Right lobe of liver (tissue), 4 donors: ENCODE measurements around the gene RASAL2.

Source experiments
- CTCF ChIP-seq, 4 donors: fragments of 200-600 bp in 3 of 4; fragments of 450-650 bp in 1 of 4; IDR thresholded peaks; one replicate each; pipeline versions ENCODE4 v1.5.1 to v1.8.0; 2016 to 2022; ENCODE audit warnings: antibody characterized with exemption in 4 of 4, mild to moderate bottlenecking in 2 of 4
- POLR2A ChIP-seq: fragments of 450-650 bp; IDR thresholded peaks from one replicate; pipeline ENCODE4 v1.6.1; 2017; ENCODE audit warnings: antibody characterized with exemption, mild to moderate bottlenecking
- donor health status: DM: no; HTN: no; CAD: no.
- donor health status: DM: no; HTN: no; CAD: no.
- donor health status: DM: no; HTN: yes; CAD: no.

- TF ChIP-seq CTCF (IDR thresholded peaks at IDR 0.05), result no peak
- TF ChIP-seq POLR2A, result no peak
These were observed 273.2 kb downstream of the RASAL2 start for GRCh38 chr1:178367151-178367550.
